Omental fat pad (tissue), 4 donors: ENCODE measurements around the gene CBLN2. TPM values are rescaled to one million over a fixed set of nuclear protein-coding genes. Genes with fewer than 3 reads are reported as not detected.

Experiments
- ATAC-seq: fragments of 150-250 bp; one replicate; pipeline ENCODE4 v1.9.1; 2016; ENCODE audit warnings: mild to moderate bottlenecking, moderate library complexity; ENCODE audit not compliant: low FRiP score
- DNase-seq: peaks from one replicate; pipeline ENCODE4 v3.0.0-alpha.2; 2019; ENCODE audit warnings: low spot score
- total RNA-seq, 4 donors: library from RNA; depleted of rRNA; stranded (reverse); fragments of >200 nt; gene quantifications; one replicate each; pipeline ENCODE4 v1.1.0, GENCODE V29; 2016
- TF ChIP-seq, protein P1 (sequence below), 3 donors: fragments of 450-650 bp; IDR thresholded peaks; one replicate each; pipeline ENCODE4 v1.5.1; 2016 to 2017; ENCODE audit warnings: antibody characterized with exemption in 3 of 3, mild to moderate bottlenecking in 3 of 3, moderate library complexity in 2 of 3

CBLN2 gene
- total RNA-seq, 4 donors from 2014 or later, result 0.19 to 3.0 (median 0.72) TPM; not detected in 1

GRCh38 chr18:72504866-72505265 is 39.3 kb downstream of the CBLN2 start:
- ATAC-seq, result no peak
- TF ChIP-seq, protein P1, sequence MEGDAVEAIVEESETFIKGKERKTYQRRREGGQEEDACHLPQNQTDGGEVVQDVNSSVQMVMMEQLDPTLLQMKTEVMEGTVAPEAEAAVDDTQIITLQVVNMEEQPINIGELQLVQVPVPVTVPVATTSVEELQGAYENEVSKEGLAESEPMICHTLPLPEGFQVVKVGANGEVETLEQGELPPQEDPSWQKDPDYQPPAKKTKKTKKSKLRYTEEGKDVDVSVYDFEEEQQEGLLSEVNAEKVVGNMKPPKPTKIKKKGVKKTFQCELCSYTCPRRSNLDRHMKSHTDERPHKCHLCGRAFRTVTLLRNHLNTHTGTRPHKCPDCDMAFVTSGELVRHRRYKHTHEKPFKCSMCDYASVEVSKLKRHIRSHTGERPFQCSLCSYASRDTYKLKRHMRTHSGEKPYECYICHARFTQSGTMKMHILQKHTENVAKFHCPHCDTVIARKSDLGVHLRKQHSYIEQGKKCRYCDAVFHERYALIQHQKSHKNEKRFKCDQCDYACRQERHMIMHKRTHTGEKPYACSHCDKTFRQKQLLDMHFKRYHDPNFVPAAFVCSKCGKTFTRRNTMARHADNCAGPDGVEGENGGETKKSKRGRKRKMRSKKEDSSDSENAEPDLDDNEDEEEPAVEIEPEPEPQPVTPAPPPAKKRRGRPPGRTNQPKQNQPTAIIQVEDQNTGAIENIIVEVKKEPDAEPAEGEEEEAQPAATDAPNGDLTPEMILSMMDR (IDR thresholded peaks at IDR 0.05), result no peak

GRCh38 chr18:72502671-72503431 is 41.3 kb downstream of the CBLN2 start:
- ATAC-seq, result no peak
- no peak for DNase-seq
- TF ChIP-seq, protein P1 (IDR thresholded peaks at IDR 0.05), result no peak

More at GRCh38 chr18:72504866-72505265, 39.3 kb downstream of the CBLN2 start:
- no peak for DNase-seq

DNA sequence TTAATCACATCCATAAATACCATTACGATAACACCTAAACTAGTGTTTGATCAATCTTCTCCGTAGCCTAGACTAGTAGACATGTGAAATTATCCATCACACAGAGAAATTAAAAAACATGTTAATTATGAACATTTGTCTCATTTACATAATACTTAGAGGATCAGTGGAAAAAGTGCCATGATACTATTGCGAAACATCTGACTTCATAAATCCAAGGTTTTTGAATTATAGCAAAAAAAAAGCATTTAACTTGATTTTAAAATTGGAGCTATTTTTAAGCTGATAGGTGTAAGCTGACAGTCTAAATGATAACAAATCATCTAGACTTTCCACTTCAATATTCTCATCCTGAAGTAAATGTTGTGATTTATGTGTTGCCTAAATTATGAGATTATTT is 51.6 kb downstream of the CBLN2 start:
- TF ChIP-seq, protein P1 (IDR thresholded peaks at IDR 0.05), result no peak
- ATAC-seq (no peak), DNase-seq (no peak)
